Right lobe of liver (tissue), 6 donors: Measurements from ENCODE around the gene IMP4. TPM values are rescaled to one million over a fixed set of nuclear protein-coding genes. Genes with fewer than 3 reads are reported as not detected.

Experiments used
- ATAC-seq, 4 donors: fragments of 200-7000 bp; cut with Tn5 transposase; one replicate each; pipeline ENCODE4 v1.9.1; 2020; ENCODE audit warnings: mild to moderate bottlenecking in 4 of 4, moderate library complexity in 4 of 4
- DNase-seq, 3 donors: peaks; one replicate each; pipeline ENCODE4 v3.0.0-alpha.2; 2020
- H3K27ac ChIP-seq, 3 donors: fragments of 200-600 bp; one replicate each; pipeline ENCODE4 v1.8.0; 2022
- H3K27me3 ChIP-seq, 2 donors: fragments of 200-600 bp; one replicate each; pipeline ENCODE4 v1.8.0; 2022
- H3K36me3 ChIP-seq, 4 donors: fragments of 200-600 bp; sonication (generic) in 1 of 4; one replicate each; pipeline versions ENCODE4 v1.5.1 to v1.8.0; 2017 to 2022; ENCODE audit warnings: control low read depth in 1 of 4
- H3K4me1 ChIP-seq, 4 donors: fragments of 200-600 bp; sonication (generic) in 1 of 4; one replicate each; pipeline versions ENCODE4 v1.5.1 to v1.8.0; 2017 to 2022; ENCODE audit warnings: control low read depth in 1 of 4
- H3K4me3 ChIP-seq, 3 donors: fragments of 200-600 bp; one replicate each; pipeline ENCODE4 v1.8.0; 2022
- H3K9me3 ChIP-seq, 4 donors: fragments of 200-600 bp; sonication (generic) in 1 of 4; one replicate each; pipeline versions ENCODE4 v1.5.1 to v1.8.0; 2017 to 2022; ENCODE audit warnings: control low read depth in 1 of 4
- CTCF ChIP-seq, 4 donors: fragments of 200-600 bp in 3 of 4; fragments of 450-650 bp in 1 of 4; IDR thresholded peaks; one replicate each; pipeline versions ENCODE4 v1.5.1 to v1.8.0; 2016 to 2022; ENCODE audit warnings: antibody characterized with exemption in 4 of 4, mild to moderate bottlenecking in 2 of 4
- POLR2A ChIP-seq: fragments of 450-650 bp; IDR thresholded peaks from one replicate; pipeline ENCODE4 v1.6.1; 2017; ENCODE audit warnings: antibody characterized with exemption, mild to moderate bottlenecking
- WGBS: methylation state at CpG from one replicate; pipeline ENCODE4 v1.1.6; 2018; ENCODE audit warnings: low coverage, low lambda C conversion rate; ENCODE audit not compliant: insufficient coverage; ENCODE audit errors: missing lambda C conversion rate; 5-methylcytosine and 5-hydroxymethylcytosine counted together
- intact Hi-C, 2 donors: fragments of 100-400 bp; cut with DNase I; formaldehyde crosslinking; loops; one replicate each; pipeline versions ENCODE4 v1.11.2 to v1.14.1; 2022
- total RNA-seq, 6 experiments: library from RNA; depleted of rRNA in 2 of 6; stranded (reverse); fragments of >200 nt in 2 of 6; fragmentation: NEBNext Ultra II Directional in 3 of 6; extraction: Animal tissue kit (Norgen Biotek cat#: 25700) in 3 of 6; gene quantifications; one replicate each; pipeline versions ENCODE4 v1.1.0 to v1.2.4, GENCODE V29; 2016 to 2023
- donor health status: DM: no; HTN: yes; CAD: no.
- donor health status: DM: no; HTN: no; CAD: no.
- donor health status: DM: no; HTN: no; CAD: no.
- donor health status: DM: no; HTN: yes; CAD: no.
- donor health status: DM: no; HTN: yes; CAD: no.

The IMP4 gene
- total RNA-seq, 6 experiments from 2014 or later: 43.1 to 136 (median 56.7) TPM

DNA sequence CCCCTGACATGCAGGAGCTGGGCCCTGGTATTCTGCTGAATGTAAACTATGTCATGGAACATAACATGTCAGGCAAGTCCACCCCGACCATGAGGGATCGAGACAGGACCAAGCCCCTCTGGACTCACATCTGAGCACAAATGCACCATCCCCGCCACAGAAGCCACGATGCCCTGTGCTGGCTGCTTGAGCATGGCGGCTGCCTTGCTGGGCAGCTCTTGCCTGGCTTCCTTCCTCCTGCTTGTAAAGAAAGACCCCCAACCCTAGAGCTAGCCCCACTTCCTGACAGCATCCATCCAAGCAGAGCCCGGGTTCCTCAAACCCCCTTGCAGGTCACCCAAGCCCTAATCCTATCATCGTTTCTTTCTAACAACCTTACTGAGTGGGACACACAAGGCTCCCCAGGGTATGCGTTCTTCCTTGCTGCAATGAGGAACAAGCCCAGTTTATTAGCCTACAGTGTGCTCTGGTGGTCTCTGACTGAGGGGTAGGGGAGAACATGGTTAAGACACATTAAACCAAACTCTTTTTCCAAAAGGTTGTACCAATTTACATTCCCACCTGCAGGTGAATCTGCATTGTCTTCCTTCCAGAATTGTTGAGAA, 39.7 kb downstream of the IMP4 start:
- H3K36me3 ChIP-seq: no peaks in the 10 kb centered on the region
- no peak overlapping the region for H3K27ac ChIP-seq
- no peaks in the 10 kb centered on the region for H3K9me3 ChIP-seq
- DNase-seq (peak in 1 of 3 donors; percentile 35), ATAC-seq (no peak)
- intact Hi-C loops: no loop called here
- no peak for TF ChIP-seq CTCF (IDR thresholded peaks at IDR 0.05)
- TF ChIP-seq POLR2A: no peak
- 79% methylated on average over 3 of the region's 8 CpGs for WGBS
- no peaks in the 10 kb centered on the region for H3K27me3 ChIP-seq
- H3K4me1 ChIP-seq: peaks cover 0 to 6% (median 0%) of the 10 kb centered on the region in 4 donors
- H3K4me3 ChIP-seq: no peak overlapping the region

DNA sequence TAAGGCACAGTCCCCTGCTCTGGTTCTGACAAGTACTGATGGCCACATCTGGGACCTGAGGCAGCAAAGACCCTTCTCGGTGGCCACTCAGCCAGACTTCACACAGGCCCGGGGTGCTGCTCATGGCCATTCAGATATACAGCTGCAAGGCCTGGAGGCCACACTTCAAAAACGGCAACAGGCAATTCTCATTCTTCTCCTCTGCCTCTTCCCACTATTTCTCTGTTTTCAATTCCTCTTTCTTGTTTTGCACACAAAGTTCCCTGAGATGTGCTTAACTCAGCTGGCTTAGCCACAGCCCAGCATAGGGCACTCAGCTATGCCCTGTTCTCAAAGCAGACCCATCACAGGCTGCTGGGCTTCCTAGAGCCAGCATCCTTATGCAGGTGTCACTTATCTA, 43.0 kb downstream of the IMP4 start:
- DNase-seq (no peak), ATAC-seq (peak in 2 of 4 donors; percentile 47 to 63)
- TF ChIP-seq POLR2A (no peak), CTCF (IDR thresholded peaks at IDR 0.05) (no peak)
- intact Hi-C loops: no loop called here
- no peaks in the 10 kb centered on the region for H3K36me3 ChIP-seq
- WGBS: 71% methylated on average over 1 of the region's 3 CpGs
- H3K4me3 ChIP-seq: no peak overlapping the region
- no peaks in the 10 kb centered on the region for H3K27me3 ChIP-seq
- no peak overlapping the region for H3K27ac ChIP-seq
- H3K4me1 ChIP-seq: peaks cover 0 to 3% (median 1%) of the 10 kb centered on the region in 4 donors
- no peaks in the 10 kb centered on the region for H3K9me3 ChIP-seq

GRCh38 chr2:130387071-130387400, 44.3 kb downstream of the IMP4 start:
- H3K27ac ChIP-seq: no peak overlapping the region
- H3K4me1 ChIP-seq: peaks cover 0 to 8% (median 3%) of the 10 kb centered on the region in 4 donors
- DNase-seq: no peak
- 45% methylated on average over 4 of the region's 4 CpGs for WGBS
- no peak overlapping the region for H3K4me3 ChIP-seq
- H3K9me3 ChIP-seq: no peaks in the 10 kb centered on the region
- no peak for ATAC-seq
- H3K36me3 ChIP-seq: no peaks in the 10 kb centered on the region
- intact Hi-C loops: no loop called here
- TF ChIP-seq POLR2A (no peak), CTCF (IDR thresholded peaks at IDR 0.05) (no peak)
- H3K27me3 ChIP-seq: no peaks in the 10 kb centered on the region

DNA sequence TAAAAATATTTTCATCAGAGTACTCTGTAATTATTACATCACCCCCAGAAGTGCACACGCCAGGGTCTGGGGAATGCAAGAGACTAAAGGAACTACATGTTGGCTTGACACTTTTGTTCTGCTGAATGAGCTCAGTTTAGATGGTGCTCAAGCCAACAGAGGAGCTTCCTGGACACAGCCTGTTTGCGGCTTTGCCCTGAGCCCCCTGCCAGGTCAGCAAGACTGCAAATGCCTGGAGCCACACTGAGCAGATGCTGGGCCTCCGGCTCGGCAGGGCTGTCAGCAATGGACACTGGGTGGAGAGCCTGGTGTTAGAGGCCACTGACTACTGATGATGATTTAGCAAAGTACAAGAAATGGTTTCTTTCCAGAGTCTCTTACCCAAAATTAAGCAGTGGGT, 45.1 kb downstream of the IMP4 start:
- no peaks in the 10 kb centered on the region for H3K27me3 ChIP-seq
- no peaks in the 10 kb centered on the region for H3K9me3 ChIP-seq
- ATAC-seq (no peak), DNase-seq (no peak)
- TF ChIP-seq CTCF (IDR thresholded peaks at IDR 0.05) (no peak), POLR2A (no peak)
- intact Hi-C loops: no loop called here
- no peaks in the 10 kb centered on the region for H3K36me3 ChIP-seq
- WGBS: 54% methylated on average over 2 of the region's 4 CpGs
- H3K27ac ChIP-seq: no peak overlapping the region
- H3K4me1 ChIP-seq: peaks cover 0 to 11% (median 4%) of the 10 kb centered on the region in 4 donors
- no peak overlapping the region for H3K4me3 ChIP-seq
